Esophagus muscularis mucosa (tissue), 4 donors: ENCODE results near the gene STX17. TPM values are rescaled to one million over a fixed set of nuclear protein-coding genes. Genes with fewer than 3 reads are reported as not detected.

ENCODE experiments used
- DNase-seq: peaks from one replicate; pipeline ENCODE4 v3.0.0-alpha.2; 2017; ENCODE audit errors: extremely low spot score
- H3K27ac ChIP-seq, 4 donors: fragments of 200-600 bp; sonication (generic); replicated peaks in 1 of 4; 1 replicate in 3 of 4; 2 replicates in 1 of 4; pipeline ENCODE4 v1.5.1; 2016 to 2019; ENCODE audit warnings: mild to moderate bottlenecking in 1 of 4
- H3K27me3 ChIP-seq, 4 donors: fragments of 200-600 bp; sonication (generic); one replicate each; pipeline versions ENCODE4 v1.5.1 to v1.6.0; 2016 to 2019
- H3K36me3 ChIP-seq, 4 donors: fragments of 200-600 bp; sonication (generic); one replicate each; pipeline ENCODE4 v1.5.1; 2016 to 2019
- H3K4me1 ChIP-seq, 4 donors: fragments of 200-600 bp; sonication (generic); one replicate each; pipeline ENCODE4 v1.5.1; 2016 to 2019
- H3K4me3 ChIP-seq, 4 donors: fragments of 200-600 bp; sonication (generic); 1 replicate in 2 of 4; 2 replicates in 2 of 4; pipeline ENCODE4 v1.5.1; 2016 to 2019; ENCODE audit warnings: mild to moderate bottlenecking in 4 of 4, moderate library complexity in 1 of 4
- H3K9me3 ChIP-seq, 4 donors: fragments of 200-600 bp; sonication (generic); 1 replicate in 3 of 4; 2 replicates in 1 of 4; pipeline ENCODE4 v1.5.1; 2016 to 2019
- CTCF ChIP-seq, 3 experiments: fragments of 200-600 bp in 2 of 3; fragments of 450-650 bp in 1 of 3; sonication (generic) in 2 of 3; IDR thresholded peaks; one replicate each; pipeline ENCODE4 v1.5.1; 2017 to 2019; ENCODE audit warnings: antibody characterized with exemption in 3 of 3, mild to moderate bottlenecking in 2 of 3, moderate library complexity in 1 of 3
- EP300 ChIP-seq: sonication (generic); formaldehyde crosslinking; IDR thresholded peaks from one replicate; pipeline ENCODE4 v1.6.1; 2017; ENCODE audit warnings: antibody characterized with exemption
- POLR2A ChIP-seq: fragments of 450-650 bp; IDR thresholded peaks from one replicate; pipeline ENCODE4 v1.6.1; 2017; ENCODE audit warnings: antibody characterized with exemption, moderate library complexity, mild to moderate bottlenecking, low read depth
- POLR2AphosphoS5 ChIP-seq, 2 donors: sonication (generic); formaldehyde crosslinking; IDR thresholded peaks; one replicate each; pipeline ENCODE4 v1.6.1; 2017; ENCODE audit warnings: antibody characterized with exemption in 2 of 2
- WGBS: methylation state at CpG from one replicate; pipeline ENCODE4 v1.1.5; 2018; 5-methylcytosine and 5-hydroxymethylcytosine counted together
- intact Hi-C: fragments of 100-400 bp; cut with DNase I; formaldehyde crosslinking; loops from one replicate; pipeline ENCODE4 v1.15.1; 2023
- total RNA-seq, 4 donors: library from RNA; depleted of rRNA; stranded (reverse); fragments of >200 nt; gene quantifications; one replicate each; pipeline versions ENCODE4 v1.1.0 to v1.2.1, GENCODE V29; 2016

Gene STX17
- total RNA-seq, 4 donors from 2014 or later = 29.3 to 46.7 (median 38.4) TPM

DNA sequence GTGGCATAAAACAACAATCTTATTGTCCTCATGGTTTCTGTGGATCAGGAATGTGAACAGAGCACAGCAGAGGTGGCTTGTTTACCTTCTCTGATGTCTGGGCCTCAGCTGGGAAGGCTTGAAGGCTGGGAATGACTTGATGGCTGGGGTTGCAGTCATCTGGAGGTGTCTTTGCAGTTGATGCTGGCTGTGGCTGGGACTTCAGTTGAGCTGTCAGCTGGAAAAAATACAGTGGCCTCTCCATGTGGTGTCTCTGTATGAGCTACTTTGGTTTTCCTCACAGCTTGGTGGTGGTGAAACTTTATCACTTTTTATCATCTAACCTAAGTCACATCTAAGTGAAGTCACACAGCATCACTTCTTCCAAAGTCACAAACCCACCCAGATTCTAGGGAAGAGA, 24.7 kb upstream of the STX17 start:
- H3K4me3 ChIP-seq = no peak overlapping the region
- no peaks in the 10 kb centered on the region for H3K9me3 ChIP-seq
- no peak for TF ChIP-seq CTCF (IDR thresholded peaks at IDR 0.05)
- no peak for TF ChIP-seq EP300
- no peak for TF ChIP-seq POLR2AphosphoS5 (IDR thresholded peaks at IDR 0.05)
- TF ChIP-seq POLR2A = no peak
- DNase-seq = no peak
- intact Hi-C loops = no loop called here
- H3K27me3 ChIP-seq = no peaks in the 10 kb centered on the region
- no peak overlapping the region for H3K27ac ChIP-seq
- H3K36me3 ChIP-seq = no peaks in the 10 kb centered on the region
- no peaks in the 10 kb centered on the region for H3K4me1 ChIP-seq

GRCh38 chr9:99885747-99886146, 20.7 kb upstream of the STX17 start:
- Histone ChIP-seq H3K4me1 (no peaks in the 10 kb centered on the region), H3K27ac (no peak overlapping the region), H3K9me3 (no peaks in the 10 kb centered on the region), H3K4me3 (no peak overlapping the region), H3K36me3 (no peaks in the 10 kb centered on the region), H3K27me3 (no peaks in the 10 kb centered on the region)
- TF ChIP-seq POLR2AphosphoS5 (IDR thresholded peaks at IDR 0.05) = no peak
- no peak for TF ChIP-seq POLR2A
- no peak for TF ChIP-seq EP300
- TF ChIP-seq CTCF (IDR thresholded peaks at IDR 0.05) = no peak
- intact Hi-C loops = no loop called here
- 64% methylated on average over 1 of the region's 1 CpG for WGBS
- no peak for DNase-seq

GRCh38 chr9:99889120-99889519, 17.3 kb upstream of the STX17 start:
- H3K27ac ChIP-seq = no peak overlapping the region
- H3K27me3 ChIP-seq = no peaks in the 10 kb centered on the region
- H3K9me3 ChIP-seq = no peaks in the 10 kb centered on the region
- DNase-seq = no peak
- no peaks in the 10 kb centered on the region for H3K36me3 ChIP-seq
- H3K4me1 ChIP-seq = no peaks in the 10 kb centered on the region
- intact Hi-C loops = no loop called here
- TF ChIP-seq EP300 (no peak), CTCF (IDR thresholded peaks at IDR 0.05) (no peak), POLR2AphosphoS5 (IDR thresholded peaks at IDR 0.05) (no peak), POLR2A (no peak)
- WGBS = 100% methylated on average over 1 of the region's 1 CpG
- H3K4me3 ChIP-seq = no peak overlapping the region

GRCh38 chr9:99894826-99895225, 11.6 kb upstream of the STX17 start:
- intact Hi-C loops = no loop called here
- no peak overlapping the region for H3K4me3 ChIP-seq
- DNase-seq = no peak
- no peaks in the 10 kb centered on the region for H3K36me3 ChIP-seq
- H3K9me3 ChIP-seq = no peaks in the 10 kb centered on the region
- 72% methylated on average over 2 of the region's 2 CpGs for WGBS
- H3K27ac ChIP-seq = no peak overlapping the region
- H3K4me1 ChIP-seq = no peaks in the 10 kb centered on the region
- no peak for TF ChIP-seq EP300
- no peak for TF ChIP-seq CTCF (IDR thresholded peaks at IDR 0.05)
- TF ChIP-seq POLR2AphosphoS5 (IDR thresholded peaks at IDR 0.05) = no peak
- no peak for TF ChIP-seq POLR2A
- H3K27me3 ChIP-seq = no peaks in the 10 kb centered on the region

- TF ChIP-seq EP300 = no peak
- TF ChIP-seq POLR2A = no peak
- no peak for TF ChIP-seq CTCF (IDR thresholded peaks at IDR 0.05)
- TF ChIP-seq POLR2AphosphoS5 (IDR thresholded peaks at IDR 0.05) = no peak
- no peak overlapping the region for H3K27ac ChIP-seq
- H3K4me3 ChIP-seq = no peak overlapping the region
- intact Hi-C loops = no loop called here
- H3K4me1 ChIP-seq = no peaks in the 10 kb centered on the region
- 98% methylated on average over 6 of the region's 6 CpGs for WGBS
- H3K27me3 ChIP-seq = no peaks in the 10 kb centered on the region
- no peak for DNase-seq
- H3K9me3 ChIP-seq = no peaks in the 10 kb centered on the region
- no peaks in the 10 kb centered on the region for H3K36me3 ChIP-seq
These were observed 10.9 kb upstream of the STX17 start for GRCh38 chr9:99895510-99895909.
